Islet of Langerhans (tissue), 1 donor: Measurements from ENCODE around the gene HOTAIR.

Experiments used
- FAIRE-seq: peaks from one replicate; lab custom pipeline; 2011; peaks lifted over from hg19 to GRCh38; lab: Jason Lieb, UNC

The HOTAIR gene

GRCh38 chr12:54011665-54012532 is 37.1 kb upstream of the HOTAIR start:
- FAIRE-seq, result no peak

GRCh38 chr12:54010972-54011664 is 36.4 kb upstream of the HOTAIR start:
- FAIRE-seq, result no peak

GRCh38 chr12:54010053-54010971 is 35.6 kb upstream of the HOTAIR start:
- FAIRE-seq, result no peak

- FAIRE-seq, result no peak
Observed at GRCh38 chr12:54009171-54010052, 34.7 kb upstream of the HOTAIR start.

- FAIRE-seq, result no peak
Observed at GRCh38 chr12:54008260-54008552, 33.5 kb upstream of the HOTAIR start.

GRCh38 chr12:54007538-54008259 is 32.9 kb upstream of the HOTAIR start:
- FAIRE-seq, result no peak

GRCh38 chr12:54006559-54007220 is 31.9 kb upstream of the HOTAIR start:
- no peak for FAIRE-seq

GRCh38 chr12:54005853-54006558 is 31.3 kb upstream of the HOTAIR start:
- FAIRE-seq, result no peak

GRCh38 chr12:54005531-54005852 is 30.7 kb upstream of the HOTAIR start:
- no peak for FAIRE-seq

GRCh38 chr12:54004841-54005530 is 30.2 kb upstream of the HOTAIR start:
- no peak for FAIRE-seq

GRCh38 chr12:54004063-54004840 is 29.5 kb upstream of the HOTAIR start:
- FAIRE-seq, result no peak

- no peak for FAIRE-seq
Observed at GRCh38 chr12:54003625-54004024, 28.9 kb upstream of the HOTAIR start.

- no peak for FAIRE-seq
Observed at GRCh38 chr12:54002915-54003389, 28.2 kb upstream of the HOTAIR start.

GRCh38 chr12:54002278-54002914 is 27.6 kb upstream of the HOTAIR start:
- FAIRE-seq, result no peak

- no peak for FAIRE-seq
Observed at GRCh38 chr12:54001283-54002187, 26.8 kb upstream of the HOTAIR start.
